ENCODE data around the gene DACH1. TPM values are rescaled to one million over a fixed set of nuclear protein-coding genes. Genes with fewer than 3 reads are reported as not detected.

Gene DACH1
- total RNA-seq, 1 donor from 2014 or later, result 31.0 TPM

GRCh38 chr13:71774863-71775262, 92.1 kb downstream of the DACH1 start:
- DNase-seq (ENCODE audit: low spot score), result no peak

GRCh38 chr13:71773531-71773930, 93.5 kb downstream of the DACH1 start:
- no peak for DNase-seq (ENCODE audit: low spot score)

GRCh38 chr13:71772361-71772760, 94.6 kb downstream of the DACH1 start:
- DNase-seq (ENCODE audit: low spot score), result no peak

GRCh38 chr13:71771144-71771543, 95.9 kb downstream of the DACH1 start:
- DNase-seq (ENCODE audit: low spot score), result no peak

GRCh38 chr13:71770710-71771109, 96.3 kb downstream of the DACH1 start:
- no peak for DNase-seq (ENCODE audit: low spot score)

GRCh38 chr13:71768881-71769280, 98.1 kb downstream of the DACH1 start:
- DNase-seq (ENCODE audit: low spot score), result no peak

GRCh38 chr13:71759651-71760511, 107.1 kb downstream of the DACH1 start:
- DNase-seq (ENCODE audit: low spot score), result no peak

GRCh38 chr13:71758828-71759227, 108.2 kb downstream of the DACH1 start:
- DNase-seq (ENCODE audit: low spot score), result no peak

- no peak for DNase-seq (ENCODE audit: low spot score)
These were observed 112.5 kb downstream of the DACH1 start for GRCh38 chr13:71754407-71754974.

GRCh38 chr13:71752775-71753513, 114.1 kb downstream of the DACH1 start:
- no peak for DNase-seq (ENCODE audit: low spot score)

- no peak for DNase-seq (ENCODE audit: low spot score)
These were observed 115.9 kb downstream of the DACH1 start for GRCh38 chr13:71751073-71751472.

GRCh38 chr13:71730267-71730666, 136.7 kb downstream of the DACH1 start:
- no peak for DNase-seq (ENCODE audit: low spot score)

- DNase-seq (ENCODE audit: low spot score), result no peak
These were observed 137.6 kb downstream of the DACH1 start for GRCh38 chr13:71729441-71729840.

- DNase-seq (ENCODE audit: low spot score), result no peak
These were observed 139.3 kb downstream of the DACH1 start for GRCh38 chr13:71727662-71728061.

- DNase-seq (ENCODE audit: low spot score), result no peak
These were observed 140.0 kb downstream of the DACH1 start for GRCh38 chr13:71727042-71727441.

- no peak for DNase-seq (ENCODE audit: low spot score)
These were observed 144.8 kb downstream of the DACH1 start for GRCh38 chr13:71722206-71722605.

- DNase-seq (ENCODE audit: low spot score), result no peak
These were observed 145.9 kb downstream of the DACH1 start for GRCh38 chr13:71721104-71721503.

GRCh38 chr13:71718931-71719330, 148.1 kb downstream of the DACH1 start:
- DNase-seq (ENCODE audit: low spot score), result no peak

- no peak for DNase-seq (ENCODE audit: low spot score)
These were observed 152.1 kb downstream of the DACH1 start for GRCh38 chr13:71714802-71715375.

GRCh38 chr13:71712988-71713653, 153.9 kb downstream of the DACH1 start:
- peak; percentile 32 for DNase-seq (ENCODE audit: low spot score)

- no peak for DNase-seq (ENCODE audit: low spot score)
These were observed 162.3 kb downstream of the DACH1 start for GRCh38 chr13:71704656-71705055.

GRCh38 chr13:71703138-71703537, 163.9 kb downstream of the DACH1 start:
- DNase-seq (ENCODE audit: low spot score), result no peak
